ENCODE measurements around the gene MMP24.

Gene MMP24

DNA sequence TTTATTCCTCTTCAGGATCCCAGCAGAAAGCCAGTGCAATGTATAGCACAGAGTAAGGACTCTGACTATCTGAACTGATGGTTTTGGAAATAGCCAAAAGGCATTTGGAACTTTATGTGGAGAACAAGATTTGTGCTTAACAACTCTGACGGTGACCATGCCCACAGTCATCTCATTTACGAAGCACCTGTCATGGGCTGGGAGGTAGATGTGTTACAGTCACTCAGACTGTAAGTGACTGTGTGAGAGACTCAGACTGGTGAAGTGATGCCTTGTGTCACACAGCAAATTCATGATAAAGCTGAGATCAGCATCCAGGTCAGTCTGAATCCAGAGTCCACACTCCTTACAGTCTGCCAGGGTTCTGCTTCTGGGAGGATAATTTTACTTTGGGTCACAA, 89.6 kb downstream of the MMP24 start:
- no peak for DNase-seq

DNA sequence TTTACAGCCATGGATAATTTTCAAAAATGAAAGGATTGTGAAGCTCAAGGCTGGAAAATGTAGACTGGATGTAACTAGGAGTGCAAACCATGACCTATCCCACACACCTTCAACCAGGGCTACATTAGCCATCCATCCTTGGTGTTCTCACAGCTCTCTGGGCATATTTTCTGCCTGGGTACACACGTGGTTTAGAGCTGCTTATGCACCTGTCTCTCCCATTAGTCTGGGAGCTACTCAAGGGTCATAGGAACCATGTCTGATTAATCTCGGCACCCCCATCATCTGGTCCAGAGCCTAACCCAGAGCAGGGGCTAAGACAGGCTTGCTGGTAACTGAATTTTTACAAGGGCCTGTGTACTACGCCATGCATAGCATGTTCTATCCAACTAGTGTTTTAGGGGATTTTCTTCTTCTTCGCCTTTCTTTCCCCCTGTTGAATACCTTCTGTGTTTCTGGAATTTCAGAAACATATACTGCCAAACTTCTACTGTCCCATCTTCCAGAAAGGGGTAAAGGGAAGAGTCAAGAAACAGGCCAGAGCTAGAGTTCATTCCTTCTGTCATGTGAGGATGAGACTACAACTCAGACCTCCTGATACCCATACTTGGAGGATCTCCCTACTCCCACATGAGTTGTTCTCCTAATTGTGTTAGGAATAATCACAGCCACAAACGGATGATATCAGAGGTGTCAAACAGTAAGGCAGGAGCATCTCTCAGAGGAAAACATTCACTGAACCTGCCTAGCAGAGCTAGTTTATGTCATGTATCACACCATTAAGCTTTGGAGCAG, 91.1 kb downstream of the MMP24 start:
- DNase-seq, result no peak

DNA sequence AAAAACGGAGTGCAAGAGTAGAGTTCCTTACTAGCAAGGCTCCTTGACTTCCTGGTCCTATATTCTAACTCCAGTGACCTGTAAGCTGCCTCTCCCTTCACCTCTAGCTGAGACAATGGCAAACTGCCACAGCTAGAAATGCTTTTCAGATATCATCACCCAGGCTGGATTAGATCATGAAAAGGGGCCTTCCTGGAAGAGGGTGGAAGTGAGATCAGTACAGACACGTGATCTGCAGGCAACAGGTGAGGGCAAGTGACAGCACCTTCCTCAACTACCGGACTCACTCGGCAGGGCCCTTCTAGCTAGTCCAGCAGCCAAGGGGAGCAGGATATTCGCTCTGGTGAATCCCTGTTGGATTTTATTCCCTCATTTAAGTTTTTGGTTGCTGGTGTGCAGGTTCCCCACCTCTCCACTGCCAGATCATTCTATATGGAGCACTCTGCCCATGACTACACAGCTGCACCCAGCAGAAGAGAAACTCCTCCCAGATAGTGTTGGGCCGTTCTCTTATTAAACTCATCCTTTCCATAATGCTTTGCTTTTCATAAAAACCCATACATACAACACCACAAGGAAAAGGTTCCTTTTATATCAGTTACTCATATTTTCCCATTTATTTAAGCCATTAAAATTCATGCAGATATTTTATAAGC, 92.1 kb downstream of the MMP24 start:
- DNase-seq, result no peak

DNA sequence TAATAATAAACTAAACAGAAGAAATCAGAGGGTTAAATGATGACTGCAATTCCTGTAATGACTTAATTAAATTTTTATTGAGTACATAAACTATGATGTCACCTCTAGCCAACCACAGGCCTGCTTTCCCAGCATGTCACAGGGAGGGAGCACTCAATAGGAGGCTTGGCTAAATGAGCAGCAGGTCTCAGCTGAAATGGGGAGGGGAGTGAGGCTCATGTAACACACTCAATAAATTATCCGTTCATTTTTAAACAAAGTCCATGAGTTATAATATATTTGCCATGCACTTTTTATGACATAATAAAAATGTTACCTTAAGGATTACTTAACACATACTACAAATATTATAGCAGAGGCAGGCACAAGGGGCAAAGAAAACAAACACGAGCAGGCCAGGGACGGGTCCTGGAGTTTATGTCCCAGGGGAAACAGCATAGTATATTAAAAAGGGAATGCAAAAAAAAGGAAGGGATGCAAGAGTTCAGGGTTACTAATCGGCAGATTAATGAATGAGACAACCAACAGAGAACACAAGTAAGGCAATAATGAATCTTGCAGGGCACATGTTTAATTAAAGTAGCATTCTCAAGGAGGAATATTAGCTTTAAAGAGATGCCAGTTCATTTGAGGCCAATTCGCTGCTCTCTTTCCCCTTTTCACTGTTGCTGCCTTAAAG, 92.8 kb downstream of the MMP24 start:
- DNase-seq, result no peak

DNA sequence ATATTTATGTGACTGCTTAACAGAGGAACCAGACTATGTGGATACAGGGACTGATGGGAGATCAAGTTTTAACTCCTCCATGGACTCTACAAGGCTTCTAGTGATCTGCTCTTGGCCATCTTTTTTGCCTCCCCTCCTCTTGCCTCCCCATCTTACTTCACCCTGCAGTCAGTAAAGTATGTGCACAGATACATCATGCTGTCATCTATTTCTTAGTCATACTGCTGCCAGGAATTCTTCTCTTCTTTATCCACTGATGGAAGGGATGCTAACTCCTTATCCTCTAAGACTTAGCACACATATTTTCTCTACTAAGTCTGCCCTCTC, 93.3 kb downstream of the MMP24 start:
- DNase-seq, result no peak

DNA sequence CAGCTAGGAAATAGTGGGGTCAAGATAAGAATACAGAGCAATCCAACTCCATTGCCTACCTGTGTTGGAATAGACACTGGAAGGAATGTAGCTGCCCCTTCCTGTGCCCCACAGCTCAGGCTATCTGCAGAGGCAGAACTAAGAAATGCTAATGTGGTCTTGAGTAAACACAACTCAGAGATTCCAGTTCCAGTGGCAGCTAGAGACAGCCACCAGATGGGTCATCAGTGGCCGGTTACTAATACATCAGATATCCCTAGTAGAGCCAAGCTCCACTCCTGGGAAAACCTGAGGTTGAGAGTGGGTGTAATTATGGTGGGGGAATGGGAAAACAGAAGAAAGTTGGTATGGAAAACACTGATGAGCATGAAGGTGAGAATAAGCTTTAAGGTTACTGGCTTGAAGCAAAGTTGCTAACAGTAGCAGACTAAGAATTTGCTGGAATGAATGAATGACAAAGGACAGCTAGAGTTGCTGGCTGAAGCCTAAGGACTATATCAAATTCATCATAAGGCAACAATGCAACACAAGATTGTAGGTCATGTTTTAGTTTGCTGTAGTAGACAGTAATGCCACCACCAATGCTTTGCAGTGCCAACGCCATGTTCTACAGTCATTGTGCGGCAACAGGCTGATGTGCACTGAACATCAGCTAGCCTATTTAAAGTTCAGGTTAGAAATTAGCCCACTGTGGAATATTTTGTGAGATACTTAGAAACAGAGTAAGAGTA, 94.1 kb downstream of the MMP24 start:
- no peak for DNase-seq

DNA sequence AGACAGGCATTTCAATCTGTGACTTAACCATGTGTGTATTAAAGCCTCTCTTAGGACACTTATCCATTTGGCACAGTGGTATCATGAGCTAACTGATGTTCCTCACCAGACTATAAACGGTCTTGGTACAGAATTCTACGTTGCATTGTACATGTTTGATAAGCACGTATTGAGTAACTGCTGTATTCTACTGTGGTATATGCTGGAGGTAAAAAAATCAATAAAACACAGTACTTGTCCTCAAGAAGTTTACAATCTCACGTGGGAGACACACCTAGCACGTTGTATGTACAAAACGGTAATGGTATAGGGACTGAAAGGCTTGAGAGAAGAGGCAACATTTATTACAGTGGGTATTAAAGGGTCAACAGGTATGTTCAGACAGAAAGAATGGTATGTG, 98.9 kb downstream of the MMP24 start:
- DNase-seq, result no peak

DNA sequence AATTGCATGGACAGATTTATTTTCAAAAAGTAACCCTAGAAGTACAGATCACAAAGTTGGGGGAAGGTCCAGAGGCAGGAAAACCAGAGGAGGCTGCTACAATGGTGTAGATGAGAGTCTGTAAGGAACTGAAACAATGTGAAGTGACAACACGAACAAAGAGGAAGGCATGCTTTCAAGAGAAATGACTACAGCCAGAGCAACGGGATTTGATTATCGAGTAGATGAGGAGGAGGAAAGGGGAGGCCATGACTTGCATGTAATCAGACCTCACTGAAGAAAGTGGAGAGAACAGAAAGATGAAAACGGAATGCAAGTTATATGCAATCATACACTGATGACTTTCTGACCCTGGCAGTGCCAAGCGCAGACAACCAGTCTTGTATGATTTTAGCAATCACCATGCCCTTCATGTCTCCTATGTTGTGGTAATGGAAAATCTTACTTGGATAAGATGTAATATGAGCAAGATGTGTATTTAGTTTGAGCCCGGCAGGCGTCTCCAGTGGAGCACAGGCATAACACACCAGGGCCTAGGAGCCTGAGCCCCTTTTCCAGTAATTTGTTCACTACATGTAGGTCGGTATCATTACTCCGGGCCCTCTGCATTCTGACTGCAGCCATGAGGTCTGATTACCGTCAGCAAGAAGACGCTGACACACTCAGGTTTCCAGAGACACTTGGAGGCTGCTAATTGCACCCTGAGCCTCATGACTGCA, 99.7 kb downstream of the MMP24 start:
- DNase-seq, result no peak
